HepG2 (cell line): ENCODE data around the gene ST6GALNAC2. TPM values are rescaled to one million over a fixed set of nuclear protein-coding genes. Genes with fewer than 3 reads are reported as not detected.

Experiments
- CSRNP2 ChIP-seq: sonication (generic); formaldehyde crosslinking; conservative IDR thresholded peaks from 2 replicates; pipeline ENCODE4 v1.8.0; 2022; ENCODE audit warnings: low read depth, missing genetic modification reagents
- ETV5 ChIP-seq: IDR thresholded peaks from 2 replicates; pipeline ENCODE4 v1.6.1; 2018; ENCODE audit warnings: missing biosample characterization, missing genetic modification reagents, inconsistent platforms, borderline replicate concordance
- IRF2 ChIP-seq: IDR thresholded peaks from 2 replicates; pipeline ENCODE4 v1.6.1; 2018; ENCODE audit warnings: missing genetic modification reagents, missing compliant biosample characterization
- PBX2 ChIP-seq: IDR thresholded peaks from 2 replicates; pipeline ENCODE4 v1.6.1; 2016; ENCODE audit warnings: control low read depth
- PTBP1 ChIP-seq: fragments of 200-400 bp; formaldehyde crosslinking; IDR thresholded peaks from 2 replicates; pipeline ENCODE4 v1.6.1; 2018; ENCODE audit warnings: low read length, low read depth; ENCODE audit not compliant: poor library complexity, severe bottlenecking
- SETDB1 ChIP-seq: sonication (generic); formaldehyde crosslinking; IDR thresholded peaks from 2 replicates; pipeline ENCODE4 v1.5.1; 2020; ENCODE audit warnings: missing genetic modification reagents, mild to moderate bottlenecking, borderline replicate concordance
- TEF ChIP-seq: sonication (generic); formaldehyde crosslinking; IDR thresholded peaks from 2 replicates; pipeline ENCODE4 v1.5.0; 2020; ENCODE audit warnings: missing genetic modification reagents
- ZBTB10 ChIP-seq: sonication (generic); formaldehyde crosslinking; IDR thresholded peaks from 2 replicates; pipeline ENCODE4 v1.4.0; 2020; ENCODE audit warnings: missing genetic modification reagents, borderline replicate concordance
- ZBTB4 ChIP-seq: sonication (generic); formaldehyde crosslinking; IDR thresholded peaks from 2 replicates; pipeline ENCODE4 v1.4.0; 2020; ENCODE audit warnings: missing genetic modification reagents, mild to moderate bottlenecking, borderline replicate concordance
- ZMYM3 ChIP-seq: sonication (generic); formaldehyde crosslinking; IDR thresholded peaks from 2 replicates; pipeline ENCODE4 v1.5.1; 2020; ENCODE audit warnings: mild to moderate bottlenecking, missing genetic modification reagents
- ZNF282 ChIP-seq: fragments of 450-650 bp; IDR thresholded peaks from 2 replicates; pipeline ENCODE4 v1.6.1; 2018; ENCODE audit not compliant: partially characterized antibody
- ZNF33A ChIP-seq: sonication (generic); formaldehyde crosslinking; IDR thresholded peaks from 2 replicates; pipeline ENCODE4 v1.5.1; 2020; ENCODE audit warnings: missing genetic modification reagents, mild to moderate bottlenecking, moderate library complexity, borderline replicate concordance
- ZNF468 ChIP-seq: sonication (generic); formaldehyde crosslinking; IDR thresholded peaks from 2 replicates; pipeline ENCODE4 v1.8.0; 2022; ENCODE audit warnings: mild to moderate bottlenecking, moderate library complexity, missing genetic modification reagents
- ZNF513 ChIP-seq: sonication (generic); formaldehyde crosslinking; conservative IDR thresholded peaks from 2 replicates; pipeline ENCODE4 v1.5.0; 2020; ENCODE audit warnings: missing genetic modification reagents
- ZNF563 ChIP-seq: sonication (generic); formaldehyde crosslinking; IDR thresholded peaks from 2 replicates; pipeline ENCODE4 v1.8.0; 2022; ENCODE audit warnings: mild to moderate bottlenecking, moderate library complexity, missing genetic modification reagents
- ZNF7 ChIP-seq: IDR thresholded peaks from 2 replicates; pipeline ENCODE4 v1.6.1; 2016; ENCODE audit warnings: missing biosample characterization, missing genetic modification reagents
- polyA plus RNA-seq, 8 experiments: library from polyadenylated mRNA; depleted of rRNA in 3 of 8; stranded (reverse) in 7 of 8; unstranded in 1 of 8; fragments of >200 nt; fragmentation: Illumina TruSeq in 4 of 8; extraction: Trizol in 4 of 8; gene quantifications; 2 replicates each; pipeline versions ENCODE4 v1.2.1 to v1.2.3, GENCODE V29; 2011 to 2016; ENCODE audit warnings: low read depth in 4 of 8, missing spikeins in 1 of 8, mixed read lengths in 1 of 8; ENCODE audit not compliant: insufficient read depth in 1 of 8
- total RNA-seq, 5 experiments: library from RNA; depleted of rRNA; stranded (reverse); fragments of >200 nt; fragmentation: Illumina TruSeq; extraction: Trizol; gene quantifications; 2 replicates each; pipeline ENCODE4 v1.2.3, GENCODE V29; 2016; ENCODE audit warnings: low read depth in 1 of 5

ST6GALNAC2 gene
- total and polyA plus RNA-seq, 2 of the 13 experiments (the other 11 are each of a cell fraction or from before 2014, with no cell fraction given) = 0.12 to 0.49 TPM

- TF ChIP-seq ZBTB4 (CRISPR knock-in tag) = peak; percentile 80
- no peak for TF ChIP-seq SETDB1
- TF ChIP-seq ZBTB10 (CRISPR knock-in tag) = no peak
- TF ChIP-seq ETV5 = peak; percentile 66; the same call in 1 of the 2 replicates
- no peak; the same call in 1 of the 2 replicates for TF ChIP-seq IRF2 (CRISPR knock-in tag)
- no peak for TF ChIP-seq ZNF7 (CRISPR knock-in tag)
- no peak for TF ChIP-seq ZNF563 (CRISPR knock-in tag)
- TF ChIP-seq TEF (CRISPR knock-in tag) = no peak; the same call in 1 of the 2 replicates
- TF ChIP-seq ZNF468 (CRISPR knock-in tag) = no peak
- no peak for TF ChIP-seq ZNF282
- peak; percentile 95 for TF ChIP-seq ZMYM3
- no peak for TF ChIP-seq ZNF33A (CRISPR knock-in tag)
- peak; percentile 42 for TF ChIP-seq PTBP1
- TF ChIP-seq ZNF513 (CRISPR knock-in tag) = no peak
- TF ChIP-seq CSRNP2 (CRISPR knock-in tag) = no peak
- no peak for TF ChIP-seq PBX2 (CRISPR knock-in tag)
Measured at GRCh38 chr17:76524598-76525512, 60.8 kb downstream of the ST6GALNAC2 start (continued).
